ENCODE measurements around the gene FLNC. TPM values are rescaled to one million over a fixed set of nuclear protein-coding genes. Genes with fewer than 3 reads are reported as not detected.

Gene FLNC
- total RNA-seq, 1 experiment from 2014 or later: 0.10 TPM

- DNase-seq (ENCODE audit: low spot score): no peak
These were observed 2.6 kb downstream of the FLNC start for GRCh38 chr7:128832880-128833147.

- DNase-seq (ENCODE audit: low spot score): no peak
These were observed 3.1 kb downstream of the FLNC start for GRCh38 chr7:128833148-128833945.

GRCh38 chr7:128833946-128834325 lies 3.7 kb downstream of the FLNC start:
- no peak for DNase-seq (ENCODE audit: low spot score)

- no peak for DNase-seq (ENCODE audit: low spot score)
These were observed 5.1 kb downstream of the FLNC start for GRCh38 chr7:128835231-128835751.

- DNase-seq (ENCODE audit: low spot score): no peak
These were observed 5.8 kb downstream of the FLNC start for GRCh38 chr7:128835790-128836641.

GRCh38 chr7:128836729-128837348 lies 6.6 kb downstream of the FLNC start:
- DNase-seq (ENCODE audit: low spot score): no peak

- DNase-seq (ENCODE audit: low spot score): no peak
These were observed 7.3 kb downstream of the FLNC start for GRCh38 chr7:128837521-128837921.

- DNase-seq (ENCODE audit: low spot score): no peak
These were observed 8.0 kb downstream of the FLNC start for GRCh38 chr7:128838109-128838779.

- DNase-seq (ENCODE audit: low spot score): no peak
These were observed 8.9 kb downstream of the FLNC start for GRCh38 chr7:128838981-128839731.

GRCh38 chr7:128839751-128840177 lies 9.6 kb downstream of the FLNC start:
- no peak for DNase-seq (ENCODE audit: low spot score)

- DNase-seq (ENCODE audit: low spot score): no peak
These were observed 10.3 kb downstream of the FLNC start for GRCh38 chr7:128840326-128841170.

GRCh38 chr7:128841171-128841690 lies 11.0 kb downstream of the FLNC start:
- DNase-seq (ENCODE audit: low spot score): no peak

GRCh38 chr7:128841921-128842673 lies 11.9 kb downstream of the FLNC start:
- no peak for DNase-seq (ENCODE audit: low spot score)

- DNase-seq (ENCODE audit: low spot score): no peak
These were observed 12.8 kb downstream of the FLNC start for GRCh38 chr7:128842674-128843641.

- no peak for DNase-seq (ENCODE audit: low spot score)
These were observed 13.9 kb downstream of the FLNC start for GRCh38 chr7:128843938-128844621.

GRCh38 chr7:128844777-128845311 lies 14.6 kb downstream of the FLNC start:
- no peak for DNase-seq (ENCODE audit: low spot score)

- DNase-seq (ENCODE audit: low spot score): no peak
These were observed 15.3 kb downstream of the FLNC start for GRCh38 chr7:128845475-128845874.
